Gastrocnemius medialis (tissue), 4 donors: ENCODE results near the gene NRG4.

Experiments
- POLR2A ChIP-seq, 2 donors: fragments of 450-650 bp; IDR thresholded peaks; one replicate each; pipeline ENCODE4 v1.6.1; 2017; ENCODE audit warnings: antibody characterized with exemption in 2 of 2, mild to moderate bottlenecking in 2 of 2, moderate library complexity in 2 of 2
- TF ChIP-seq, protein P1 (sequence below), 5 experiments: fragments of 450-650 bp in 3 of 5; fragments of 200-600 bp in 2 of 5; sonication (generic) in 2 of 5; IDR thresholded peaks in 4 of 5; conservative IDR thresholded peaks in 1 of 5; 1 replicate in 4 of 5; 2 replicates in 1 of 5; pipeline ENCODE4 v1.5.1; 2016 to 2019; ENCODE audit warnings: antibody characterized with exemption in 5 of 5, mild to moderate bottlenecking in 3 of 5, moderate library complexity in 3 of 5

DNA sequence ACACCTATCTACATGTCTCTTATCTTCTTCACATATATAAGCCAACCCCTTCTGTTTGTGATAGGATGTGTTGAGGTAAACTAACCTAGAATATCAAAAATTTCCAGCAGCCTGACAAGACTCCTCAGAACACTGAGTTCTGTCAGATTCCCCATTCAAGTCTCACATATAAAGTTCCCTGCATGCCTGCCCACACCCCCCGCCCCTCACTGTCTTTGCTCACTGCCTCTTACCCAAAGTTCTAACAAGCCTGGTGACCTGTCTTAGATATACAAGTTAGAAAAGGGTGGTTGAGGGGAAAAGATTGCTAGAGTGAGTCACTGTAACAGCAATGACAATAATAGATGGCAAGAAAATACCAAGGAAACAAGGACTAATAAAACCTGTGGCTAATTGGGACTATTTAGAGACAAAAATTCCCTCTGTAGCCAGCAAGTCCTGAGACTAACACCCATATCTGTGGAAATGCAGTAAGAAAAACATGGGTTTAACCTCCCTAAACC is 68.5 kb downstream of the NRG4 start:
- TF ChIP-seq, protein P1, sequence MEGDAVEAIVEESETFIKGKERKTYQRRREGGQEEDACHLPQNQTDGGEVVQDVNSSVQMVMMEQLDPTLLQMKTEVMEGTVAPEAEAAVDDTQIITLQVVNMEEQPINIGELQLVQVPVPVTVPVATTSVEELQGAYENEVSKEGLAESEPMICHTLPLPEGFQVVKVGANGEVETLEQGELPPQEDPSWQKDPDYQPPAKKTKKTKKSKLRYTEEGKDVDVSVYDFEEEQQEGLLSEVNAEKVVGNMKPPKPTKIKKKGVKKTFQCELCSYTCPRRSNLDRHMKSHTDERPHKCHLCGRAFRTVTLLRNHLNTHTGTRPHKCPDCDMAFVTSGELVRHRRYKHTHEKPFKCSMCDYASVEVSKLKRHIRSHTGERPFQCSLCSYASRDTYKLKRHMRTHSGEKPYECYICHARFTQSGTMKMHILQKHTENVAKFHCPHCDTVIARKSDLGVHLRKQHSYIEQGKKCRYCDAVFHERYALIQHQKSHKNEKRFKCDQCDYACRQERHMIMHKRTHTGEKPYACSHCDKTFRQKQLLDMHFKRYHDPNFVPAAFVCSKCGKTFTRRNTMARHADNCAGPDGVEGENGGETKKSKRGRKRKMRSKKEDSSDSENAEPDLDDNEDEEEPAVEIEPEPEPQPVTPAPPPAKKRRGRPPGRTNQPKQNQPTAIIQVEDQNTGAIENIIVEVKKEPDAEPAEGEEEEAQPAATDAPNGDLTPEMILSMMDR (IDR thresholded peaks at IDR 0.05 in 4 of 5, conservative IDR thresholded peaks at IDR 0.05 in 1 of 5), result no peak
- no peak for TF ChIP-seq POLR2A (IDR thresholded peaks at IDR 0.05)
